ENCODE data around the gene UTS2B.

GRCh38 chr3:191340351-191340750, 10.0 kb upstream of the UTS2B start:
- TF ChIP-seq, protein P1, sequence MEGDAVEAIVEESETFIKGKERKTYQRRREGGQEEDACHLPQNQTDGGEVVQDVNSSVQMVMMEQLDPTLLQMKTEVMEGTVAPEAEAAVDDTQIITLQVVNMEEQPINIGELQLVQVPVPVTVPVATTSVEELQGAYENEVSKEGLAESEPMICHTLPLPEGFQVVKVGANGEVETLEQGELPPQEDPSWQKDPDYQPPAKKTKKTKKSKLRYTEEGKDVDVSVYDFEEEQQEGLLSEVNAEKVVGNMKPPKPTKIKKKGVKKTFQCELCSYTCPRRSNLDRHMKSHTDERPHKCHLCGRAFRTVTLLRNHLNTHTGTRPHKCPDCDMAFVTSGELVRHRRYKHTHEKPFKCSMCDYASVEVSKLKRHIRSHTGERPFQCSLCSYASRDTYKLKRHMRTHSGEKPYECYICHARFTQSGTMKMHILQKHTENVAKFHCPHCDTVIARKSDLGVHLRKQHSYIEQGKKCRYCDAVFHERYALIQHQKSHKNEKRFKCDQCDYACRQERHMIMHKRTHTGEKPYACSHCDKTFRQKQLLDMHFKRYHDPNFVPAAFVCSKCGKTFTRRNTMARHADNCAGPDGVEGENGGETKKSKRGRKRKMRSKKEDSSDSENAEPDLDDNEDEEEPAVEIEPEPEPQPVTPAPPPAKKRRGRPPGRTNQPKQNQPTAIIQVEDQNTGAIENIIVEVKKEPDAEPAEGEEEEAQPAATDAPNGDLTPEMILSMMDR (IDR thresholded peaks at IDR 0.05): no peak
- no peak for TF ChIP-seq POLR2A (IDR thresholded peaks at IDR 0.05)
